Mesothelial cell of epicardium (in vitro differentiated cells): Measurements from ENCODE around the gene TM4SF20. TPM values are rescaled to one million over a fixed set of nuclear protein-coding genes. Genes with fewer than 3 reads are reported as not detected.

Experiments
- DNase-seq, 2 experiments: peaks; one replicate each; pipeline ENCODE4 v3.0.0; 2021; ENCODE audit warnings: low spot score in 2 of 2; ENCODE audit not compliant: unreplicated experiment in 2 of 2
- H3K27ac Mint-ChIP-seq: 2 replicates; pipeline ENCODE4 v1.8.0; 2021; ENCODE audit warnings: mixed read lengths
- H3K27me3 Mint-ChIP-seq: 2 replicates; pipeline ENCODE4 v1.8.0; 2021; ENCODE audit warnings: low read depth, mixed read lengths
- H3K36me3 Mint-ChIP-seq: 2 replicates; pipeline ENCODE4 v1.8.0; 2021; ENCODE audit warnings: mixed read lengths
- H3K4me1 Mint-ChIP-seq: 2 replicates; pipeline ENCODE4 v1.8.0; 2021; ENCODE audit warnings: mixed read lengths
- H3K4me3 Mint-ChIP-seq: 2 replicates; pipeline ENCODE4 v1.8.0; 2021; ENCODE audit warnings: mild to moderate bottlenecking, moderate library complexity, mixed read lengths
- H3K9me3 Mint-ChIP-seq: 2 replicates; pipeline ENCODE4 v1.8.0; 2021; ENCODE audit warnings: mixed read lengths
- total RNA-seq: library from RNA; stranded (reverse); gene quantifications from 3 replicates; pipeline ENCODE4 v1.2.1, GENCODE V29; 2021
- TF ChIP-seq, protein P1 (sequence below): fragments of 200-600 bp; sonication (generic); IDR thresholded peaks from one replicate; pipeline ENCODE4 v1.5.0; 2021; ENCODE audit warnings: antibody characterized with exemption; ENCODE audit not compliant: unreplicated experiment

The TM4SF20 gene, protein sequence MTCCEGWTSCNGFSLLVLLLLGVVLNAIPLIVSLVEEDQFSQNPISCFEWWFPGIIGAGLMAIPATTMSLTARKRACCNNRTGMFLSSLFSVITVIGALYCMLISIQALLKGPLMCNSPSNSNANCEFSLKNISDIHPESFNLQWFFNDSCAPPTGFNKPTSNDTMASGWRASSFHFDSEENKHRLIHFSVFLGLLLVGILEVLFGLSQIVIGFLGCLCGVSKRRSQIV
- not detected in 3 replicates for total RNA-seq

DNA sequence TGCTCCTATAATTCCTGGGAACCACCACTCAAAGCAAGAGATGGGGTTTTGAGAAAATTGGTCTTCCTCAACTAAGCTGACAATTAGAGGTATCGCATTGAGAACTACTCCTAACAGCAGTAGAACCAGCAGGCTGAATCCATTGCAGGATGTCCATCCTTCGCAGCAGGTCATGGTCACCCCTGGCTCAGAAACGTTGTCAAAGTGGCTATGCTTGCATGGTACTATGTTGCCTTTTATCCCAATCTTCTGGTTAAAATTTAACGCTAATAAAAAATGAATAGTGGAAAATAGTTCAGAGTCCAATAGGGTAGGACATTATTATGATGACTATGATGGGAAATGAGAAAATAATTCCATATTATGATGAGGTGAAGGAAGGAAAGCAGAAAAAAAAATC is at the start of gene TM4SF20:
TSS of gene TM4SF20 (minus strand) at position 212 of the 400 bp plus-strand sequence. CDS start at position 174, 38 bp downstream.
- Mint-ChIP-seq H3K4me1 (peaks cover 13% of the 10 kb centered on the region), H3K4me3 (no peak within 1 kb of the TSS), H3K9me3 (no peaks in the 10 kb centered on the region), H3K27ac (no peak within 1 kb of the TSS), H3K36me3 (no peaks in the 10 kb centered on the region), H3K27me3 (peaks cover 16% of the 10 kb centered on the region)
- no peak for DNase-seq
- TF ChIP-seq, protein P1, sequence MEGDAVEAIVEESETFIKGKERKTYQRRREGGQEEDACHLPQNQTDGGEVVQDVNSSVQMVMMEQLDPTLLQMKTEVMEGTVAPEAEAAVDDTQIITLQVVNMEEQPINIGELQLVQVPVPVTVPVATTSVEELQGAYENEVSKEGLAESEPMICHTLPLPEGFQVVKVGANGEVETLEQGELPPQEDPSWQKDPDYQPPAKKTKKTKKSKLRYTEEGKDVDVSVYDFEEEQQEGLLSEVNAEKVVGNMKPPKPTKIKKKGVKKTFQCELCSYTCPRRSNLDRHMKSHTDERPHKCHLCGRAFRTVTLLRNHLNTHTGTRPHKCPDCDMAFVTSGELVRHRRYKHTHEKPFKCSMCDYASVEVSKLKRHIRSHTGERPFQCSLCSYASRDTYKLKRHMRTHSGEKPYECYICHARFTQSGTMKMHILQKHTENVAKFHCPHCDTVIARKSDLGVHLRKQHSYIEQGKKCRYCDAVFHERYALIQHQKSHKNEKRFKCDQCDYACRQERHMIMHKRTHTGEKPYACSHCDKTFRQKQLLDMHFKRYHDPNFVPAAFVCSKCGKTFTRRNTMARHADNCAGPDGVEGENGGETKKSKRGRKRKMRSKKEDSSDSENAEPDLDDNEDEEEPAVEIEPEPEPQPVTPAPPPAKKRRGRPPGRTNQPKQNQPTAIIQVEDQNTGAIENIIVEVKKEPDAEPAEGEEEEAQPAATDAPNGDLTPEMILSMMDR, result no peak

DNA sequence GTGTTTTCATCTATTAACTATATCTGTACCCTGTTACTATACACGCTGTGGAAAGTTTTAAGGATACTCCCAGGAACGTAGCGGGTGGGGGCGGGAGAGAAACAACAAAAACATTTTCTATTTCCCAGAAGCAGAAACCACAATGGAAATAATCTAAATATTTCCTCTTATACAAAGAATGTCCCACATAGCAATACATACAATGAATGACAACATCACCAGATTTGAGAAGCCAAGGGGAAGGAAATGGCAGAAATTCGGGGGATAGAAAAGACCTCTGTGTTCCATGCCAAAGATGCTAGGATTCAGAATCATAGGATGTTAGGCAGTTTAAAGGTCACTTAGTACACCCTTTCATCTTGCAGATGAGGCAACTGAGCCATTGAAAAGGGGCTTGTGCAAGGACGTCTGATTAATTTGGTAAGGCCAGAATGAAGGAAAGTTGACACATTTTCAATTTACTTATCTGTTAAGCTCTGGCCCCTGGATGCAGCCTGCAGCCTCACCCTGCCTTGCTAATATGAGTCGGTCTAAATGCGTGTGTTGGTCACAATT is 49.7 kb upstream of the TM4SF20 start:
- H3K27me3 Mint-ChIP-seq, result no peaks in the 10 kb centered on the region
- peaks cover 11% of the 10 kb centered on the region for H3K9me3 Mint-ChIP-seq
- no peaks in the 10 kb centered on the region for H3K4me1 Mint-ChIP-seq
- TF ChIP-seq, protein P1, result no peak
- H3K27ac Mint-ChIP-seq, result no peak overlapping the region
- no peak for DNase-seq
- H3K36me3 Mint-ChIP-seq, result peaks cover 10% of the 10 kb centered on the region
- H3K4me3 Mint-ChIP-seq, result no peak overlapping the region

DNA sequence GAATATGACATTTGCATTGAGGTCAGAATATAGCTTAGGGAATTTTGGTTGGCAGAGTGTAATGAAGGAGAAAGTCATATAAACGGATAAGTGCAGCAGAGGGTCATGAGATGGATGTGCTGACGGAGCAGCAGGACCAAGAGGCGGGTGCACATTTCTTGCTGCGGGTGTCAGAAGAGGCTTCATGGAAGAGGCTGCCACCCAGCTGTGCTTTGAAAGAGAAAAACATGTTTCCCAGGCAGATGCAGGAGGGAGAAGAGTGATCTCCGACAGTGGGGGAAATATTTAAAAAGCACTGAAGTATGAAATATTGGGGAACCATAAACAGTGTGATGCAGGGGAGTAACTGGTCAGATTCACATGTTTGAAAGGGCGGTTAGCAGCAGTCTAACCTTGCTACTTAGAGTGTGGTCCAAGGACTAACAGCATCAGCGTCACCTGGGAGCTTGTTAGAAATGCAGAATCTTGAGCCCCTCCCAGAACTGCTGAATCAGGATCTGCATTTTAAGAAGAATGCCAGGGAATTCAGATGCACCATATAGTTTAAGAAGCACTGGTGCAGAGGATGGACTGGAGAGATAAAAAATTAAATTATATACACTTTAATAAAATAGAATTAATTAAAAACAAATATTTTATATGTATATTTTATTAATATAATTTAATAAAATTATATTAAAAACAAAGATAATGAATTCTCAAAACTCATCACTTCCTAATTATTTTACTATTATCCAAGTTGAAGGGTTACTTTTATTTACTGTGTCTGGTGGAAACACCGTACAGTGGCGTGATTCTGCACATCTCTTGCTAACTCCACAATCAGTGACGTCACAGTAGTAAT is 44.8 kb upstream of the TM4SF20 start:
- Mint-ChIP-seq H3K27ac (no peak overlapping the region), H3K36me3 (no peaks in the 10 kb centered on the region), H3K27me3 (no peaks in the 10 kb centered on the region), H3K4me3 (no peak overlapping the region), H3K4me1 (no peaks in the 10 kb centered on the region), H3K9me3 (no peaks in the 10 kb centered on the region)
- DNase-seq, result no peak
- TF ChIP-seq, protein P1, result no peak

DNA sequence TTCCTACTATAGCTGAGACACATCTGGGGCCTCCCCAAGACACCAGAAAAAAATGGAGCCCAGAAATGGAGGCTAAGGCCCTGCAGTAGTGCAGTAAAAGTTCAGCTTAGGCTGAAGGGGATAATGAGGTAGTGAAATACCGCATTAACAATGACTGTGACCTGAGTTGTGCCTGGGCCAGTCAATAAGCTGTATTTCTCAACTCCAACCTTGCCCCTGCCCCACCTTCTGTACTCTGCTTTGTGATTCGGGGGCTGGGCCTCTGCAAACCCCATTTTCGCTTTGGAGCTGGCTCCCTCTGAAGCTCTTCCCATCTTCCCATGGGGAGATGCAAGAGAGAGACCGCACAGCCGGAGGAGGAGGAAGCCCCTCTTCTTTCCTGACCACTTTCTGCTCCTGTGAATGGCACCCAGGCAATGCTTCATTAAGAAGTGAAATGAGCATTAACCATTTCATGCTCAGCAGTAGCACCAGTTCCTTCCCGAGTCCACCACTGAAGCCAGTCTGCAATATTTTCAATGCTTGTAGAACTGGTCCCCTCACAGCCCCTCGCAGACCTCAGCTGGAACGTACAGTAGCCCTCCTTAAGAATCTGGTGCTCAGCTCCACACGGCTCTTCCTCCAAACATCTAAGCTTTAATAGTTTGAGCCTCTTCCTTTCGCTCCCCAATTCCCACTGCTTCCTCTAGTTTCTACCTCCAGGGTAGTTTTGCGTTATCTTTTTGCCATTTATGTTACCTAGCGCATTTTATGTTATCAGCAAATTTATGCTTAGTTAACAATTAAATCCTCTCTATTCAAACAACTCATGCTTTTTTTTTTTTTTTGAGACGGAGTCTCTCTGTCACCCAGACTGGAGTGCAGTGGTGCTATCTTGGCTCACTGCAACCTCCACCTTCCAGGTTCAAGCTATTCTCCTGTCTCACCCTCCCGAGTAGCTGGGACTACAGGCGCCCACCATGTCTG is 41.3 kb upstream of the TM4SF20 start:
- Mint-ChIP-seq H3K9me3 (no peaks in the 10 kb centered on the region), H3K27ac (no peak overlapping the region), H3K27me3 (no peaks in the 10 kb centered on the region), H3K36me3 (no peaks in the 10 kb centered on the region), H3K4me3 (no peak overlapping the region), H3K4me1 (peaks cover 2% of the 10 kb centered on the region)
- no peak for DNase-seq
- TF ChIP-seq, protein P1, result no peak

DNA sequence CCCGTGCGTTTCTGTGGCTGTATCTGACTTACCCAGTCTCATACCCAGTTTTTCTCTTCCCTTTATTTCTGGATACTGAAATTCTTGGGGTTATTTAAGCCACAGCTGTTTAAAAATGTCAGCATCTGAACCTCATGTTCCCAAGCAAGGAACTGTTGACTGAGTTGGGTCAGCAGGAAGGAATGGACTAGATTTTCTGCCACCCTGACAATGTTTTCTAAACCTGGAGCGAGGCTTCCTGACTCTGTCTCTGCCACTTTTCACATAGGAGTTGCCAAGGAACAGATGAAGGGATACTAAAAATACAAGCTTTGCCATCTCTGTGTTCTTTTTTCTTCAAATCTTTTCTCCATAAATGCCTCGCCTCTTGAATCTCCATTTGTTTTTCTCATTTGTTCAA is 37.6 kb upstream of the TM4SF20 start:
- no peaks in the 10 kb centered on the region for H3K9me3 Mint-ChIP-seq
- no peak overlapping the region for H3K4me3 Mint-ChIP-seq
- H3K27ac Mint-ChIP-seq, result no peak overlapping the region
- TF ChIP-seq, protein P1, result no peak
- no peaks in the 10 kb centered on the region for H3K36me3 Mint-ChIP-seq
- no peak for DNase-seq
- H3K4me1 Mint-ChIP-seq, result peaks cover 10% of the 10 kb centered on the region
- H3K27me3 Mint-ChIP-seq, result no peaks in the 10 kb centered on the region
